LNCAP (cell line): ENCODE data around the gene FAR2.

Source experiments
- TF ChIP-seq, protein P1 (sequence below): fragments of 450-650 bp; IDR thresholded peaks from 2 replicates; pipeline ENCODE4 v1.5.1; 2017; ENCODE audit warnings: mild to moderate bottlenecking

The FAR2 gene

DNA sequence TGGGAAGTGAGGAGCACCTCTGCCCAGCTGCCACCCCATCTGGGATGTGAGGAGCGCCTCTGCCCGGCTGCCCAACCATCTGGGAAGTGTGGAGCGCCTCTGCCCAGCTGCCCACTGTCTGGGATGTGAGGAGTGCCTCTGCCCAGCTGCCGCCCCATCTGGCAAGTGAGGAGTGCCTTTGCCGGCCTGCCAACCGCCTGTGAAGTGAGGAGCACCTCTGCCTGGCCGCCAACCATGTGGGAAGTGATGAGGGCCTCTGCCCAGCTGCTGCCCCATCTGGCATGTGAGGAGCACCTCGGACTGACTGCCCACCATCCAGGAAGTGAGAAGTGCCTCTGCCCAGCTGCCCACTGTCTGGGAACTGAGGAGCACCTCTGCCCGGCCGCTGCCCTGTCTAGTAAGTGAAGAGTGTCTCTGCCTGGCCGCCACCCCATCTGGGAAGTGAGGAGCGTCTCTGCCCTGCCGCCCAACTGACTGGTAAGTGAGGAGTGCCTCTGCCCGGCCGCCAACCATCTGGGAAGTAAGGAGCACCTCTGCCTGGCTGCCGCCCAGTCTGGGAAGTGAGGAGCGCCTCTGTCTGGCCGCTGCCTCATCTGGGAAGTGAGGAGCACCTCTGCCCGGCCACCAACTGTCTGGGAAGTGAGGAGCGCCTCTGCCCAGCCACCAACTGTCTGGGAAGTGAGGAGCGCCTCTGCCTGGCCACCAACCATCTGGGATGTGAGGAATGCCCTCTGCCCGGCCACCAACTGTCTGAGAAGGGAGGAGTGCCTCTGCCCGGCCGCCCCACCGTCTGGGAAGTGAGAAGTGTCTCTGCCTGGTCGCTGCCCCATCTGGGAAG lies 22.6 kb downstream of the FAR2 start:
- TF ChIP-seq, protein P1, sequence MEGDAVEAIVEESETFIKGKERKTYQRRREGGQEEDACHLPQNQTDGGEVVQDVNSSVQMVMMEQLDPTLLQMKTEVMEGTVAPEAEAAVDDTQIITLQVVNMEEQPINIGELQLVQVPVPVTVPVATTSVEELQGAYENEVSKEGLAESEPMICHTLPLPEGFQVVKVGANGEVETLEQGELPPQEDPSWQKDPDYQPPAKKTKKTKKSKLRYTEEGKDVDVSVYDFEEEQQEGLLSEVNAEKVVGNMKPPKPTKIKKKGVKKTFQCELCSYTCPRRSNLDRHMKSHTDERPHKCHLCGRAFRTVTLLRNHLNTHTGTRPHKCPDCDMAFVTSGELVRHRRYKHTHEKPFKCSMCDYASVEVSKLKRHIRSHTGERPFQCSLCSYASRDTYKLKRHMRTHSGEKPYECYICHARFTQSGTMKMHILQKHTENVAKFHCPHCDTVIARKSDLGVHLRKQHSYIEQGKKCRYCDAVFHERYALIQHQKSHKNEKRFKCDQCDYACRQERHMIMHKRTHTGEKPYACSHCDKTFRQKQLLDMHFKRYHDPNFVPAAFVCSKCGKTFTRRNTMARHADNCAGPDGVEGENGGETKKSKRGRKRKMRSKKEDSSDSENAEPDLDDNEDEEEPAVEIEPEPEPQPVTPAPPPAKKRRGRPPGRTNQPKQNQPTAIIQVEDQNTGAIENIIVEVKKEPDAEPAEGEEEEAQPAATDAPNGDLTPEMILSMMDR = no peak

DNA sequence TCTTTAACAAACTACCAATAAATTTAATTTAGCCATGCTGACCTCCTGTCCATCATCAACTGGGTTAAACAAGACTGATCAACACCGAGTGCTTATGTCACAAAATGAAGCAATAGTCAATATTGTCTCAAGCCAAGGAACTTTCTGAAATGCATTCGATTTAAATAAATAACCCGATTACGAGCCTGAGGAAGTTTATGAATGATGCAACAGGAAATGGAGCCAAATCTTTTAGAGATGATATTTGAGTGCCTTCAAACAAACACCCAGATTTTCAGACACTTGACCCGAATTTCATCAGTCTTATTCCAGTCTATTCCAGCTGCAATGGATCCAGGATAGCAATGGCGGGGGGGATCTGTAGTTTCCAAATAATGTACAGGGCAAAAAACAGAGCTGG lies 27.9 kb downstream of the FAR2 start:
- TF ChIP-seq, protein P1 = no peak

DNA sequence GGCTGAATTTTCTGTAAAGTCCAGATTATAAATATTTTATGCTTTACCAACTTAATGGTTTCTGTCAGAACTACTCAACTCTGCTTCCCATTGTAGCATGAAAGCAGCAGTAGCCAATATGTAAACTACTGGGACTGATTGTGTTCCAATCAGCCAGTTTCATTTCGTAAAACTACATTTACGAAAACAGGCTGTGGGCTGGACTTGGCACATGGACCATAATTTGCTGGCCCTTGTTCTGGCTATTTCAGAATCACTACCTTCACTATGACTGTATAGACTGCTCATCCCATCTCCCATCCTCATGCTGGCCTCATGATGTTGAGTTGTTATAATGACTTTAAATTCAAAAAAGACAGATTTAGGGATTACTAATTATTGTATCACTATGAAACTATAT lies 38.7 kb downstream of the FAR2 start:
- TF ChIP-seq, protein P1 = no peak

DNA sequence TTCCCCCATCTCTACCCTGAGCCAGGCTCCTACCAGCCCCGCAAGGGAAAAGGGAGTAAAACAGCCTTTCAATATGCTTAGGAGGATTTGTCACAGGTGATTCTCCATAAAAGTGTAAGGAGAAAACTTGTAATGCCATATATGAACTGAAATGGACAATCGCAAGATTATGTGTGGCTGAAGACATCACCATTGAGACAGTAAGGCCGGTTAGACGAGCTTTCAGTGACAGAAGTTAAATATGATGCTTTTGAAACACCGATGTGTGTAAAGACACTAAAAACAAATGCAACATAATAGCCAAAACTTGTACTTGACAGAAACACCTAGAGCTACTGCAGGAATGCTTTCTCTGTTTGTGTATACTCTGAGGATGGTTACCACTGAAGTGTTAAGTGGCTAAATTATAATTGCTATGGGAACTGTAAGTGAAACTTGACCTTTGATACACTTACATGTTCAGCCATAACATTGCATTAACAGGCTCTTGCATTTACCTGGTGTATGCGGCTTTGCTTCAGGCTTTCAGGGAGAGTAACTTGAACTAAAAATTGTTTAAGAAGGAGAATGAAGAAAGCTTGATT lies 42.3 kb downstream of the FAR2 start:
- TF ChIP-seq, protein P1 = no peak

DNA sequence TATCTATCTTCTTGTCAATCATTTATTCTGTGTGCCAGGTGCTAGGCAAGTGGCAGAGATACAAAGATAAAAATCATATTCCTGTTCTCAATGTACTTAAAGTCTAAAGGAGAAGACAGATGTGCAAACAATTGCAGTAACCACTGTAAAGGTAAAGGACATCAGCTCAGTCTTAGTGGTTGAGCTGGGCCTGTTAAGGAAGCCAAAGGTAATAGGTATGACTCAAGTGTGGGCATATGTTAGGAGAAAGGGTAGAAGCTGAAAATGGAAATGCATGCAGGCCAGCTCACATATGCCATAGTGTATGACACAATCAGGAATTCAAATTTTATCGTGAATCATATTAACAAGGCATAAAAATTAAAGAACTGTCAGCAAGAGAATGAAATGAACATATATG lies 49.8 kb downstream of the FAR2 start:
- TF ChIP-seq, protein P1 = no peak

DNA sequence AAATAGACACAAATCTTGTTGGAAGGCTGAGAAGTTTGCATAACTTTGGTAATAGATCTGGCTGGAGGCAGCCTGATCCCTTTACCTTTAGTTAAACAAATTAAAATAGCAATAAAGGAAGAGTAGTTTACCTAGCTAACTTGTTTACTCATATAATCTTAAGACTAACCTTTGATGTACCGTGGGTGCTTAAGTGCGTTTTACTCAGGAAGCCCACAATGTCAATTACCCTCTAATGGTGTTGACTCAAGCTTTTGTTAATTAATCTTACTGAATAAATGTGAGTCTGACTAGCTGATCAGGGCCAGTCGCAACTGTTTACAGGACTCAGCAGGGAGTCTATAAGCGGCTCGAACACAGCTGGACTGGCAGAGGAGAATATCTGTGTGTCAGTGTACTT lies 51.5 kb downstream of the FAR2 start:
- TF ChIP-seq, protein P1 = no peak

DNA sequence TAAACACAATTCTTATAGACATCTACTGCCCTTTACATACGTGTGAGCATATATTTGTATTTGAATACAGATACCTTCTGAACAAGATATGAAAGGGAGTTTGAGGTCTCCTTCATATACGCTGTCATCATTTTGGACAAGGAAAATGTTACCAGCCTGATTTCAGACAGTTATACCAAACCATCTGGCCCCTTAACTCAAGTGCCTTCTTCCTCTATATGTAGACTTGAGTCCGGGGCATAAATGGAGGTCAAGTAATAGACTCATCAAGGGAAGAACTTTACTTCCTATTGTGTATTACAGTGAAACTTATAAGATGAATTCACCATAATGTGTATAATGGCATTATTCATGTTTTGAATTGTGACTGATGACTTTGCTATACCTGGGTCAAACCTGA lies 52.2 kb downstream of the FAR2 start:
- TF ChIP-seq, protein P1 = no peak
